ENCODE data around the gene CDR2L.

GRCh38 chr17:74987418-74987908 lies at the start of gene CDR2L:
- TF ChIP-seq POLR2A (IDR thresholded peaks at IDR 0.05) (peak; percentile 87 to 97), CTCF (IDR thresholded peaks at IDR 0.05) (no peak)
